Activated CD4-positive, alpha-beta T cell treated with anti-CD3 and anti-CD28 coated beads for 4 hours (primary cell): ENCODE measurements around the gene ALOX15B.
"Not testable (repeated sequence)": the region's sequence is repeated elsewhere in the genome, so short reads cannot be mapped to it uniquely, and the experiment has no call there.

ENCODE experiments used
- DNase-seq, 2 donors: peaks; one replicate each; pipeline ENCODE4 v3.0.0-alpha.2; 2020

Gene ALOX15B

DNA sequence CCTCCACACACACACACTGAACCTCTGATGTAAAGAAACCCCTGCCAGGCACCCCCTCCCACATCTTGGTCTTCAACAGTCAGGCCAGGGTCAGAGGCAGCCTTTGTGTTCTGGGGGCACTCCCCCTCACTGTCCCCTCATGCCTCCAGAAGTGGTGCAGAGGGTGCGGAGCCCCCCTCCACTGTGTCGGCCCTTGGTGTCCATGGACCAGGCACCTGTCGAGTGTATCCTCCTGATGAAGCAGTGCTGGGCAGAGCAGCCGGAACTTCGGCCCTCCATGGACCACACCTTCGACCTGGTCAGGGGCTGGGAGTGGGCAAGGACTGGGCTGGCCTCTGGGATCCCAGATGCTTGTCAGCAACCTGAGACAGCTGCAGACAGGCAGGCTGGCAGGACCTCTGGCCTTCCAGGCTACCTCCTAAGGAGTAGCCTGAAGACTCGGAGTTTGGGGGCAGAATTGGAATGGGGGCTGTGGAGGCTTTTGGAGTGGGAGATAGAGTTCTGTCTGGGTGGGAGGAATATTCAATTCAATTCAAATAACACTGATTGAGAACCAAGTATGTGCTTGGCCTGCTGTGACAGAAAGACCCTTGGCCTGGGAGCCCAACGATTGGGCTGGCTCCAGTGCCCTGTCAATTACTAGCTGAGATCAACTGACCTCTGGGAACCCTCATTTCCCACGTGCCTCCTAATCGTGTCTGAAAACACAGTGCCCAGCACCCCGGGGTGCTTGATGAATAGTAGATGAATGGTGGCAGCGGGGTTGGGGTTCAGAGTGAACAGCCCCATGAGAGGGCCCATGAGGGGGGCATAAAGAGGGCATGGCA lies 24.9 kb upstream of the ALOX15B start:
- DNase-seq: no peak

DNA sequence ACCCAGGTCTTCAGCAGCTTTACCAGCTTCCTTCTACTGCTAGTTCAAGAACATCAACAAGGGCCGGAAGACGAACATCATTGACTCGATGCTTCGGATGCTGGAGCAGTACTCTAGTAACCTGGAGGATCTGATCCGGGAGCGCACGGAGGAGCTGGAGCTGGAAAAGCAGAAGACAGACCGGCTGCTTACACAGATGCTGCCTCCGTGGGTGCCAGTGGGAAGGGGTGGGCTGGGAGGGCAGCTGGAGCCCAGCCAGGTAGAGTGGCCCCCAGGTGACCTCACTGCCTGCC lies 24.4 kb upstream of the ALOX15B start:
- DNase-seq: no peak

DNA sequence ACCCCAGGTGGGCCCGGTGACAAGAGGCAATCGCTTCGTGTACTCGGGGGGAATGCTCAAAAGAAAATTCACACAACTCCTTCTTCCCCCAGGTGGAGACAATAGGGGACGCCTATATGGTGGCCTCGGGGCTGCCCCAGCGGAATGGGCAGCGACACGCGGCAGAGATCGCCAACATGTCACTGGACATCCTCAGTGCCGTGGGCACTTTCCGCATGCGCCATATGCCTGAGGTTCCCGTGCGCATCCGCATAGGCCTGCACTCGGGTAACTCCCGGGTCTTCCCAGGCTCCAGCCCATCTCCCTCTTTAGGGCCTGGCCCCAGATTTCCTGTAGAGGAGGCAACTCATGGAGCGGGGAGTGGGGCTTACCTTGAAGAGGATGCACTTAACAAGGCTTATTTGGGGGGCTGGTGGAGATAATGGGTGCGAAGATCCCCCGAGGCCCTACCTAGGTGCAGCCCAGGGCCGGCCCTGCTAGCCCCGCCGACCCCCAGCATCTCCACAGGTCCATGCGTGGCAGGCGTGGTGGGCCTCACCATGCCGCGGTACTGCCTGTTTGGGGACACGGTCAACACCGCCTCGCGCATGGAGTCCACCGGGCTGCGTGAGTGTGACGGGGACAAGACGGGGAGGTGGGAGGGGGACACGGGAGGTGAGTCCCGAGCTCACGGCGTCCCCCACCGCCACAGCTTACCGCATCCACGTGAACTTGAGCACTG lies 23.5 kb upstream of the ALOX15B start:
- no peak for DNase-seq

- peak; percentile 5 to 9 for DNase-seq
Measured at GRCh38 chr17:8015957-8016631, 22.8 kb upstream of the ALOX15B start.

GRCh38 chr17:8016632-8017424 lies 22.0 kb upstream of the ALOX15B start:
- DNase-seq: peak; percentile 21 to 37

GRCh38 chr17:8018436-8018835 lies 20.4 kb upstream of the ALOX15B start:
- no peak for DNase-seq

GRCh38 chr17:8019166-8019565 lies 19.7 kb upstream of the ALOX15B start:
- no peak for DNase-seq

GRCh38 chr17:8019665-8020650 lies 18.9 kb upstream of the ALOX15B start:
- no peak for DNase-seq

DNA sequence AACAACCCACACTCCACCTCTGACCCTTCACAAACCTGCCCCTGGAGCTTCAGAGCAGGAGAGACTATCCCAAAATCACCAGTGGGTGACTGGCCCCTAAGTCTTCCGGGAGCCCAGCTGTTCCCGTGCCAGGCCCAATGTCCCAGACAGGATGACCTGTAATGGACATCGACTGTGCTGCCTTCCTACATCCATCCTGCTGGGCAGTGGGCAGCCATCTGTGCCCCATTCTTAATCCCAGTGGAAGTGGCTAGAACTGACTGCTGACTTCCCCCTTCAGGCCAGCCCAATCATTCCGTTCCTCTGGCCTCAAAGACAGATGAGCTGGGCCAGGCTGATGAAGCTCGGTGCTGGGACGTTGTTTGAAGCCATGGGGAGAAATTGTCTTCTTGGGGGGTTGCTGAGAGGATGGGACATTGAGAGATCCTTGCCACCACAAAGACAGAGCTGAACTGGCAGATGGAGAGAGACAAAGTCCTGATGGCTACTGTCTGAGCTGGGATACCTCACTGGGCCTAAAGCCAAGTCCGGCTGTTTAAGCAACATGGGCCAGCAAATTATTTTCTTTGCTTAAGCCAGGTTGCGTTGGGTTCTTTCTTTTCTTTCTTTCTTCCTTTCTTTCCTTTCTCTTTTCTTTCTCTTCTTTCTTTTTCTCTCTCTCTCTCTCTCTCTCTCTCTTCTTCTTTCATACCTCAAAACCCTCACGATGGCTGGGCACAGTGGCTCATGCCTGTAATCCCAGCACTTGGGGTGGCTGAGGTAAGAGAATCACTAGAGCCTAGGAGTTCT lies 17.9 kb upstream of the ALOX15B start:
- no peak for DNase-seq

DNA sequence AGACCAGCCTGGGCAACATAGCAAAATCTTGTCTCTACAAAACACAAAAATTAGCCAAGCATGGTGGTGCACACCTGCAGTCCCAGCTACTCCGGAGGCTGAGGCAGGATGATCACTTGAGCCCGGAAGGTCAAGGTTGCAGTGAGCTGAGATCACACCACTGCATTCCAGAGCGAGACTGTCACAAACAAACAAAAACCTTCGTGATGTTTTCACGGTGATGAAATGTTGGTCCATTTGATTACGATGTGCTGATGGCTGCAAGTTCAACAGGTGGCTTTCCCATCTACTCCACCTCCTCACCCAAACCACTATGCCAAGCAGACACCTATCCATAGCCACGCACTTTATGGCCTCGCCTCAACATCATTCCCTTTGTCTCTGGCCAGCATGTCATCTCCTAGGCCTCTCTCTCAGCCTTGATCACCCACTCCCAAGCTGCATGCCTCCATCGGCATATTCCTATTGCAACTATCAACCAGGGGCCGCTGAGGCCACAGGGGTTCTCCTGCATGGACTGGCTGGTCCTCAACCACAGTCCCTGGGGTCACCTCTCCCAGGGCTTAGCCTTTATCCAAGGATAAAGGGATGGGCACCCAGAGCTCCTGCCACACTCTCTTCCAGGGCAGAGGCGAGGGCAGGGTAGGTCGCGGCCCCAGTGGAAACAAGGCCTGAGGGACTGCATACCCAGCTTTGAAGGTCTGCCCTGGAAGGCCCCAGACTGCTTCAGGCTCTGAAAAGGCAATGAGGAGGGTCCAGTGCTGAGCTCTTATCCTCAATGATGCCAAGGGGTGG lies 17.1 kb upstream of the ALOX15B start:
- no peak for DNase-seq

GRCh38 chr17:8022360-8023003 lies 16.4 kb upstream of the ALOX15B start:
- DNase-seq: no peak

GRCh38 chr17:8024161-8024560 lies 14.7 kb upstream of the ALOX15B start:
- not testable (repeated sequence) for DNase-seq

- no peak for DNase-seq
Measured at GRCh38 chr17:8025176-8025911, 13.5 kb upstream of the ALOX15B start.

GRCh38 chr17:8029121-8029520 lies 9.7 kb upstream of the ALOX15B start:
- no peak for DNase-seq

GRCh38 chr17:8031261-8031661 lies 7.6 kb upstream of the ALOX15B start:
- no peak for DNase-seq

- no peak for DNase-seq
Measured at GRCh38 chr17:8031950-8032349, 6.9 kb upstream of the ALOX15B start.

GRCh38 chr17:8032442-8032841 lies 6.4 kb upstream of the ALOX15B start:
- no peak for DNase-seq

DNA sequence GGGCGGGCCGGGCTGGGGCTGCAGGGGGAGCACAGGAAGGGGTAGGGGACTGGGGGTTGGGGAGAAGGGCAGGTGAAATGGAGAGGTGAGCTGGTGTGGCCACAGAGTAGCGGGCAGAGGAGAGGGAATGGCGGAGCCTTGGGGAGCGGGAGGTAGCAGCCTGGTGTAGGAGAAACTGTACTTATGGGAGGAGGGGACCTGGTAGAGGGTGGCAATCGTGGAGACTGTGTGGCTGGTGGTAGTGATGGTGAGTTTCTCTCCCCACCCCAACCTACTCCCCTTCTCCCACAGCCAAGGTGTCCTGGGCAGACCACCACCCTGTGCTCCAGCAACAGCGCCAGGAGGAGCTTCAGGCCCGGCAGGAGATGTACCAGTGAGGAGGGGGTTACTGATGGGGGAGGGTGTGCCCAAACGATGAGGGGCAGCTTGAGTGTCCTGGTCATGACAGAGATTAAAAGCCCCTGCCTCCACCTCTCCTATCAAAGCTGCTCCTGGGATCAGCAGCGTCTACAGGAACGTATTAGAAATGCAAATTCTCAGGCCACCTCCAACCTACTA lies 831 bp downstream of the ALOX15B start:
- DNase-seq: no peak
